Fibroblast of lung (primary cell): ENCODE data around the gene COL5A3.

Experiments
- EZH2 ChIP-seq: IDR thresholded peaks from 2 replicates; pipeline ENCODE4 v1.5.1; 2012; ENCODE audit warnings: low read length, control low read depth, mild to moderate bottlenecking; ENCODE audit errors: missing control alignments
- TF ChIP-seq, protein P1 (sequence below), 2 donors: IDR thresholded peaks in 1 of 2; conservative IDR thresholded peaks in 1 of 2; 1 replicate in 1 of 2; 2 replicates in 1 of 2; pipeline ENCODE4 v1.5.1; 2011 to 2012; ENCODE audit warnings: low read length in 2 of 2, control low read depth in 1 of 2, inconsistent platforms in 1 of 2, low read depth in 1 of 2, mild to moderate bottlenecking in 1 of 2

DNA sequence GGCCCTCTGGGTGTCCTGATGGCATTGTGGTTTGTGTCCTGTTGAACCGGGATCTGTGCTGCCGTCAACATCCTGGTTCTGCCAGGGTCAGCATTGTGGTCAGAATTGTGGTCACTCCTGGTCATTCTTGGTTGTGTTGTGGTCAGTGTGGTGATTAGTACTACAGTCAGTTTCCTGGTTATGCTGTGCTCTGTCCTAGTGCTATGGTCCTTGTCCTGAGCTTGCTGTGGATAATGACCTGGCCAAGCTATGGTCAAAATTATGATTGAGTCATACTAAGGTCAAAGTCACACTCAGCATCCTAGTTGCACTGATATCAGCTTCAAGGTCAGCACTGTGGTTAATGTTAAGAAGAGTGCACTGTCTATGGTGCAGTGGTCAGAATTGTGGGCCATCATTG is 69.5 kb downstream of the COL5A3 start:
- TF ChIP-seq, protein P1, sequence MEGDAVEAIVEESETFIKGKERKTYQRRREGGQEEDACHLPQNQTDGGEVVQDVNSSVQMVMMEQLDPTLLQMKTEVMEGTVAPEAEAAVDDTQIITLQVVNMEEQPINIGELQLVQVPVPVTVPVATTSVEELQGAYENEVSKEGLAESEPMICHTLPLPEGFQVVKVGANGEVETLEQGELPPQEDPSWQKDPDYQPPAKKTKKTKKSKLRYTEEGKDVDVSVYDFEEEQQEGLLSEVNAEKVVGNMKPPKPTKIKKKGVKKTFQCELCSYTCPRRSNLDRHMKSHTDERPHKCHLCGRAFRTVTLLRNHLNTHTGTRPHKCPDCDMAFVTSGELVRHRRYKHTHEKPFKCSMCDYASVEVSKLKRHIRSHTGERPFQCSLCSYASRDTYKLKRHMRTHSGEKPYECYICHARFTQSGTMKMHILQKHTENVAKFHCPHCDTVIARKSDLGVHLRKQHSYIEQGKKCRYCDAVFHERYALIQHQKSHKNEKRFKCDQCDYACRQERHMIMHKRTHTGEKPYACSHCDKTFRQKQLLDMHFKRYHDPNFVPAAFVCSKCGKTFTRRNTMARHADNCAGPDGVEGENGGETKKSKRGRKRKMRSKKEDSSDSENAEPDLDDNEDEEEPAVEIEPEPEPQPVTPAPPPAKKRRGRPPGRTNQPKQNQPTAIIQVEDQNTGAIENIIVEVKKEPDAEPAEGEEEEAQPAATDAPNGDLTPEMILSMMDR (conservative IDR thresholded peaks at IDR 0.05 in 1 of 2, IDR thresholded peaks at IDR 0.05 in 1 of 2; ENCODE audit: low read depth in 1 of 2, low read length in 2 of 2), result no peak
- no peak for TF ChIP-seq EZH2
